ENCODE measurements around the gene NUDT5. TPM values are rescaled to one million over a fixed set of nuclear protein-coding genes. Genes with fewer than 3 reads are reported as not detected.

The NUDT5 gene
- total and polyA plus RNA-seq, 2 of the 13 experiments (the other 11 are each of a cell fraction or from before 2014, with no cell fraction given), result 79.6 to 134 TPM

DNA sequence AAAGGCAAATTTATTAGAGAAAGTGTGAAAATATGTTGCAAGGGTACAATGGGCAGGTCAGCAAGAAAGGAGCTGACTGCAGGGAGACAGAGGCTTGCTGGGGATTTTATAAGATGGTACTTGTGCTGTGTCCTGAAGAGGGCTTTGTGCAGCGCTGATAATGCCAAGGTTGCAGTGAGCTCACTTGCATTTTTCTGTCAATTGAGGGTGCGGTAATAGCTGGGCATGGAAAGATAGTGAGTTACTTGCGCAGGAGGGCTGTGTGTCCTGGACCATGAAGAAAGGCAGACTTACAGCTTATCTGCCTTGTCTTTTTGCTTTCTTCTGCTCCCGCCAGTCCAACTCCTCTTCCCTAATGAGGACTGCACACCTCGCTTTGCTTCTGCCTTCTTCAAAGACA is 12.8 kb upstream of the NUDT5 start:
- H3K36me3 ChIP-seq (replicated peaks in 1 of 2; ENCODE audit: control insufficient read depth in 1 of 2, insufficient read depth in 2 of 2, low read length in 2 of 2), result peaks cover 13 to 70% of the 10 kb centered on the region in 2 experiments
- H3K27ac ChIP-seq (ENCODE audit: extremely low read length, insufficient read depth, low read length), result no peak overlapping the region
- TF ChIP-seq RFX5 (IDR thresholded peaks at IDR 0.05; ENCODE audit: low read depth, low read length) (no peak), ZNF136 (CRISPR knock-in tag; IDR thresholded peaks at IDR 0.05; ENCODE audit: low read depth) (no peak), MEIS1 (CRISPR knock-in tag; IDR thresholded peaks at IDR 0.05; ENCODE audit: borderline replicate concordance) (no peak), MTF2 (CRISPR knock-in tag; IDR thresholded peaks at IDR 0.05; ENCODE audit: borderline replicate concordance) (no peak), FOXA1 (IDR thresholded peaks at IDR 0.05) (no peak), FOXA1 (CRISPR knock-in tag; IDR thresholded peaks at IDR 0.05) (no peak), EZH2 (conservative IDR thresholded peaks at IDR 0.05; ENCODE audit: low read depth, low read length) (no peak), SP2 (CRISPR knock-in tag; IDR thresholded peaks at IDR 0.05) (no peak), ZNF549 (CRISPR knock-in tag; IDR thresholded peaks at IDR 0.05) (no peak), ATAD3A (CRISPR knock-in tag; IDR thresholded peaks at IDR 0.05) (no peak), SOX13 (IDR thresholded peaks at IDR 0.05) (no peak), SOX13 (CRISPR knock-in tag; conservative IDR thresholded peaks at IDR 0.05 in 1 of 2, IDR thresholded peaks at IDR 0.05 in 1 of 2) (no peak), ZNF225 (CRISPR knock-in tag; IDR thresholded peaks at IDR 0.05) (no peak), TP53 (CRISPR knock-in tag; conservative IDR thresholded peaks at IDR 0.05) (no peak), PHF8 (CRISPR knock-in tag; IDR thresholded peaks at IDR 0.05) (no peak)
- TF ChIP-seq, protein P1, sequence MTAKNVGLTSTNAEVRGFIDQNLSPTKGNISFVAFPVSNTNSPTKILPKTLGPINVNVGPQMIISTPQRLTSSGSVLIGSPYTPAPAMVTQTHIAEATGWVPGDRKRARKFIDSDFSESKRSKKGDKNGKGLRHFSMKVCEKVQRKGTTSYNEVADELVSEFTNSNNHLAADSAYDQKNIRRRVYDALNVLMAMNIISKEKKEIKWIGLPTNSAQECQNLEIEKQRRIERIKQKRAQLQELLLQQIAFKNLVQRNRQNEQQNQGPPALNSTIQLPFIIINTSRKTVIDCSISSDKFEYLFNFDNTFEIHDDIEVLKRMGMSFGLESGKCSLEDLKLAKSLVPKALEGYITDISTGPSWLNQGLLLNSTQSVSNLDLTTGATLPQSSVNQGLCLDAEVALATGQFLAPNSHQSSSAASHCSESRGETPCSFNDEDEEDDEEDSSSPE (CRISPR knock-in tag; IDR thresholded peaks at IDR 0.05), result no peak
- TF ChIP-seq, protein P2, sequence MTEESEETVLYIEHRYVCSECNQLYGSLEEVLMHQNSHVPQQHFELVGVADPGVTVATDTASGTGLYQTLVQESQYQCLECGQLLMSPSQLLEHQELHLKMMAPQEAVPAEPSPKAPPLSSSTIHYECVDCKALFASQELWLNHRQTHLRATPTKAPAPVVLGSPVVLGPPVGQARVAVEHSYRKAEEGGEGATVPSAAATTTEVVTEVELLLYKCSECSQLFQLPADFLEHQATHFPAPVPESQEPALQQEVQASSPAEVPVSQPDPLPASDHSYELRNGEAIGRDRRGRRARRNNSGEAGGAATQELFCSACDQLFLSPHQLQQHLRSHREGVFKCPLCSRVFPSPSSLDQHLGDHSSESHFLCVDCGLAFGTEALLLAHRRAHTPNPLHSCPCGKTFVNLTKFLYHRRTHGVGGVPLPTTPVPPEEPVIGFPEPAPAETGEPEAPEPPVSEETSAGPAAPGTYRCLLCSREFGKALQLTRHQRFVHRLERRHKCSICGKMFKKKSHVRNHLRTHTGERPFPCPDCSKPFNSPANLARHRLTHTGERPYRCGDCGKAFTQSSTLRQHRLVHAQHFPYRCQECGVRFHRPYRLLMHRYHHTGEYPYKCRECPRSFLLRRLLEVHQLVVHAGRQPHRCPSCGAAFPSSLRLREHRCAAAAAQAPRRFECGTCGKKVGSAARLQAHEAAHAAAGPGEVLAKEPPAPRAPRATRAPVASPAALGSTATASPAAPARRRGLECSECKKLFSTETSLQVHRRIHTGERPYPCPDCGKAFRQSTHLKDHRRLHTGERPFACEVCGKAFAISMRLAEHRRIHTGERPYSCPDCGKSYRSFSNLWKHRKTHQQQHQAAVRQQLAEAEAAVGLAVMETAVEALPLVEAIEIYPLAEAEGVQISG (CRISPR knock-in tag; IDR thresholded peaks at IDR 0.05), result no peak
- TF ChIP-seq, protein P3, sequence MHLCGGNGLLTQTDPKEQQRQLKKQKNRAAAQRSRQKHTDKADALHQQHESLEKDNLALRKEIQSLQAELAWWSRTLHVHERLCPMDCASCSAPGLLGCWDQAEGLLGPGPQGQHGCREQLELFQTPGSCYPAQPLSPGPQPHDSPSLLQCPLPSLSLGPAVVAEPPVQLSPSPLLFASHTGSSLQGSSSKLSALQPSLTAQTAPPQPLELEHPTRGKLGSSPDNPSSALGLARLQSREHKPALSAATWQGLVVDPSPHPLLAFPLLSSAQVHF (CRISPR knock-in tag; IDR thresholded peaks at IDR 0.05), result no peak
- TF ChIP-seq, protein P4, sequence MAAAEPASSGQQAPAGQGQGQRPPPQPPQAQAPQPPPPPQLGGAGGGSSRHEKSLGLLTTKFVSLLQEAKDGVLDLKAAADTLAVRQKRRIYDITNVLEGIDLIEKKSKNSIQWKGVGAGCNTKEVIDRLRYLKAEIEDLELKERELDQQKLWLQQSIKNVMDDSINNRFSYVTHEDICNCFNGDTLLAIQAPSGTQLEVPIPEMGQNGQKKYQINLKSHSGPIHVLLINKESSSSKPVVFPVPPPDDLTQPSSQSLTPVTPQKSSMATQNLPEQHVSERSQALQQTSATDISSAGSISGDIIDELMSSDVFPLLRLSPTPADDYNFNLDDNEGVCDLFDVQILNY (CRISPR knock-in tag; conservative IDR thresholded peaks at IDR 0.05), result no peak
- no peaks in the 10 kb centered on the region for H3K9me3 ChIP-seq (ENCODE audit: low read length)
- 97% methylated on average over 5 of the region's 5 CpGs for WGBS (ENCODE audit: low lambda C conversion rate)
- no peak overlapping the region for H2AFZ ChIP-seq (ENCODE audit: low read length)
- no peak for ATAC-seq
- H3K4me2 ChIP-seq (ENCODE audit: low read depth, low read length), result no peak overlapping the region
- FAIRE-seq, result no peak
- no peak overlapping the region for H3K4me3 ChIP-seq (replicated peaks in 1 of 3; ENCODE audit: insufficient read depth in 1 of 3, low read depth in 2 of 3, low read length in 3 of 3)
- POLR2A ChIA-PET, result no interaction called here
- H3K9ac ChIP-seq (ENCODE audit: insufficient read depth, low read depth, low read length), result no peak overlapping the region
- DNase-seq (ENCODE audit: low spot score), result no peak
- no peaks in the 10 kb centered on the region for H3K4me1 ChIP-seq (ENCODE audit: insufficient read depth, low read length)
- in situ Hi-C loops (cut with HindIII; ENCODE audit: extremely low pct_ligation_motif_present, low pct_unique_long_range_greater_than_20kb) (no loop called here), intact Hi-C loops (cut with micrococcal nuclease; ENCODE audit: unreplicated experiment) (no loop called here)
- peaks cover 12% of the 10 kb centered on the region for H3K79me2 ChIP-seq (ENCODE audit: insufficient read depth, low read length)
- no peaks in the 10 kb centered on the region for H3K27me3 ChIP-seq (ENCODE audit: control insufficient read depth in 1 of 2, insufficient read depth in 2 of 2, low read length in 2 of 2)
- CTCF ChIA-PET (ENCODE audit: low intra/inter-chr PET ratio, low total read pairs), result no interaction called here
- BruUV-seq (replicated peaks), result no TSS peak
- H4K20me1 ChIP-seq (ENCODE audit: insufficient read depth, low read length), result 0 out of 2 replicates have a peak, but pooled peaks cover 3% of the 10 kb centered on the region

All from HepG2 (cell line).